Uterus (tissue), 4 donors: ENCODE results near the gene ULBP3. TPM values are rescaled to one million over a fixed set of nuclear protein-coding genes. Genes with fewer than 3 reads are reported as not detected.
A peak's percentile ranks its signal among the peaks of the same experiment; 100 is the strongest.

Source experiments
- DNase-seq, 2 donors: peaks; one replicate each; pipeline ENCODE4 v3.0.0-alpha.2; 2019 to 2020
- H3K27ac ChIP-seq, 2 donors: fragments of 200-600 bp; sonication (generic); 1 replicate in 1 of 2; 2 replicates in 1 of 2; pipeline ENCODE4 v1.5.1; 2016 to 2018
- H3K27me3 ChIP-seq, 2 donors: fragments of 200-600 bp; sonication (generic); one replicate each; pipeline ENCODE4 v1.5.1; 2018 to 2019; ENCODE audit warnings: control low read depth in 1 of 2
- H3K36me3 ChIP-seq, 2 donors: fragments of 200-600 bp; sonication (generic); one replicate each; pipeline ENCODE4 v1.5.1; 2019; ENCODE audit warnings: control low read depth in 1 of 2
- H3K4me1 ChIP-seq, 2 donors: fragments of 200-600 bp; sonication (generic); one replicate each; pipeline ENCODE4 v1.5.1; 2018 to 2019; ENCODE audit warnings: control low read depth in 1 of 2
- H3K4me3 ChIP-seq, 2 donors: fragments of 200-600 bp; sonication (generic); 1 replicate in 1 of 2; 2 replicates in 1 of 2; pipeline ENCODE4 v1.5.1; 2018 to 2019; ENCODE audit warnings: mild to moderate bottlenecking in 1 of 2
- H3K9me3 ChIP-seq, 2 donors: fragments of 200-600 bp; sonication (generic); one replicate each; pipeline ENCODE4 v1.5.1; 2019; ENCODE audit warnings: control low read depth in 1 of 2
- CTCF ChIP-seq, 4 experiments: fragments of 200-600 bp in 2 of 4; fragments of 450-650 bp in 2 of 4; sonication (generic) in 2 of 4; IDR thresholded peaks; one replicate each; pipeline ENCODE4 v1.5.1; 2016 to 2019; ENCODE audit warnings: antibody characterized with exemption in 4 of 4, mild to moderate bottlenecking in 2 of 4, moderate library complexity in 1 of 4
- POLR2A ChIP-seq, 2 donors: fragments of 450-650 bp; IDR thresholded peaks; one replicate each; pipeline ENCODE4 v1.6.1; 2016; ENCODE audit warnings: antibody characterized with exemption in 2 of 2, mild to moderate bottlenecking in 1 of 2, moderate library complexity in 1 of 2
- intact Hi-C: fragments of 100-400 bp; cut with DNase I; formaldehyde crosslinking; loops from one replicate; pipeline ENCODE4 v1.15.1; 2023; ENCODE audit warnings: low total_unique reads
- total RNA-seq, 4 donors: library from RNA; depleted of rRNA in 3 of 4; stranded (reverse); fragments of >200 nt in 3 of 4; gene quantifications; one replicate each; pipeline versions ENCODE4 v1.1.0 to v1.2.4, GENCODE V29; 2014 to 2023
- donor health status: DM: yes; HTN: yes; CAD: no.

Gene ULBP3
- total RNA-seq, 4 donors from 2014 or later: 0.61 to 2.9 TPM; not detected in 2

DNA sequence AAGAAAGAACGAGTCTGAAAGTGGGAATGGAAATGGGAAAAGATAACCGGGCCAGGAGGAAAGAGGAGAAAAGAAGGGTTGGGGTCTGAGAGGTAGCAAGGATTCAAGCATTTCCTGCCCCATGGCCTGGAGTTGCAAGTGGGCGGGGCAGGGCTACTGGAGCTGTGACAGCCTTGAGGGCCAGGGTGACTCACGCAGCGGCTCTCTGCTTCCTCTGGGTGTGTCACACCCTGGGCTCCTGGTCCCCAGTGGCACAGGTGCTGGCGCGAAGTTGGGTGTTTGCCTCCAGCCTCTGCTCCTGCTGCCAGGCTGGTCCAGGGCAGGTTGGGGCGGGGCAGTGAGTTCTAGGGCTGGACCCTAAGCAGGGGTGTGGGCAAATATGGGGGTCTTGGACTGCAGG, 3.3 kb upstream of the ULBP3 start:
- H3K27ac ChIP-seq: no peak overlapping the region

DNA sequence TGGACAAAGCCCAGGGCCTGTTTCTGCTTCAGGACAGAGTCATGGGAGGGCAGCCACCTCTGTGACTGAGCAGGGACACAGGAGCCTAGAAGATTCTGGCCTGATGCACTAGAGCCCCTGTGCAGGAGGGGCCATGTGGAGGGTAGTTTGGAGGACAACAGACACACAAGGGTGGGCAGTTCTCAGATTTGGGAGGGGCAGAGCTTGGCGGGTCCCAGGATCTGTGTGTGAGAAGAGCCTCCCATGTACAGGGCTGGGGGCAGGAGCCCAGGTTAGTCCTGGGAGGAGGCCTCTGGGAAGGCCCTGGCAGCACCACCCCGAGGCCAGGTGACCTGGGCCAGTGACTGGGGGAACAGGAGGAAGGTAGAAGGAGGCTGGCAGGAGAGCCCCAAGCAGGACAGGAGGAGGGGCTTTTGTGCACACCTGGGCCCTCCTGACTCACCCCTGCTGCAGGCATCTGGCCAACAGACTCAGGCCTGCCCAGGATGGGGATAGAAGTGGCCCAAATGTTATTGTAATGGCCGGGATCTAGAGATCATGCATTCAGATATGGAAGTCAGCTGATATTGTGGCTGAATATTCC, 1.4 kb upstream of the ULBP3 start:
- DNase-seq: no peak
- Histone ChIP-seq H3K4me1 (no peaks in the 10 kb centered on the region), H3K36me3 (no peaks in the 10 kb centered on the region), H3K27ac (no peak overlapping the region), H3K9me3 (no peaks in the 10 kb centered on the region), H3K27me3 (no peaks in the 10 kb centered on the region), H3K4me3 (no peak overlapping the region)
- TF ChIP-seq POLR2A (IDR thresholded peaks at IDR 0.05) (no peak), CTCF (IDR thresholded peaks at IDR 0.05) (no peak)
- intact Hi-C loops: no loop called here

More for the DNA sequence above, 3.3 kb upstream of the ULBP3 start:
- H3K4me3 ChIP-seq: no peak overlapping the region
- no peaks in the 10 kb centered on the region for H3K9me3 ChIP-seq
- intact Hi-C loops: no loop called here
- no peak for DNase-seq
- no peaks in the 10 kb centered on the region for H3K4me1 ChIP-seq
- H3K36me3 ChIP-seq: no peaks in the 10 kb centered on the region
- H3K27me3 ChIP-seq: no peaks in the 10 kb centered on the region
- TF ChIP-seq CTCF (IDR thresholded peaks at IDR 0.05) (no peak), POLR2A (IDR thresholded peaks at IDR 0.05) (no peak)

- H3K27ac ChIP-seq: no peak overlapping the region
- no peak overlapping the region for H3K4me3 ChIP-seq
- no peaks in the 10 kb centered on the region for H3K36me3 ChIP-seq
- no peaks in the 10 kb centered on the region for H3K9me3 ChIP-seq
- no peaks in the 10 kb centered on the region for H3K4me1 ChIP-seq
- no peak for TF ChIP-seq POLR2A (IDR thresholded peaks at IDR 0.05)
- TF ChIP-seq CTCF (IDR thresholded peaks at IDR 0.05): no peak
- no peaks in the 10 kb centered on the region for H3K27me3 ChIP-seq
- no peak for DNase-seq
- intact Hi-C loops: no loop called here
These were observed 785 bp upstream of the ULBP3 start for GRCh38 chr6:150069706-150070105.

DNA sequence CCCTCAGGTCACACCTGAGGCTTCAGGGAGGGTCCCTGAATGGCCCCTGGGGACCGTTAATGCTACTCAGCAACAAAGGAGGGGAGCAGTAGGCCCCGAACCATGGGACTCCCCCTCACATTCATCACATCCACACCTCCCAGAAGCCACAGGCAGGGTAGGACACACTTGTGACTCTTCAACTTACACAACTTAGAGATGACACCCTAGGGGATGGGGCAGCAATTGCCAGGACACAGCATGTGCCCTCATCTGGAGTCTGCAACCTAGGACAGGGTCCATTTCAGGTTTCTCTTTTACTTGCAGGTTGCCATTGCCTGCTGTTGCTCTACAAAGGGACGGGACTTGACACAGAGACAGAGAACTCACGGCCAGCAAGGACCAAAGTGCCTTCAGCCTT, 770 bp downstream of the ULBP3 start:
- H3K4me1 ChIP-seq: no peaks in the 10 kb centered on the region
- no peak overlapping the region for H3K27ac ChIP-seq
- H3K27me3 ChIP-seq: no peaks in the 10 kb centered on the region
- intact Hi-C loops: no loop called here
- DNase-seq: no peak
- TF ChIP-seq POLR2A (IDR thresholded peaks at IDR 0.05) (no peak), CTCF (IDR thresholded peaks at IDR 0.05) (no peak)
- H3K4me3 ChIP-seq: peak overlapping the region; percentile 48 to 49
- H3K36me3 ChIP-seq: no peaks in the 10 kb centered on the region
- H3K9me3 ChIP-seq: no peaks in the 10 kb centered on the region

DNA sequence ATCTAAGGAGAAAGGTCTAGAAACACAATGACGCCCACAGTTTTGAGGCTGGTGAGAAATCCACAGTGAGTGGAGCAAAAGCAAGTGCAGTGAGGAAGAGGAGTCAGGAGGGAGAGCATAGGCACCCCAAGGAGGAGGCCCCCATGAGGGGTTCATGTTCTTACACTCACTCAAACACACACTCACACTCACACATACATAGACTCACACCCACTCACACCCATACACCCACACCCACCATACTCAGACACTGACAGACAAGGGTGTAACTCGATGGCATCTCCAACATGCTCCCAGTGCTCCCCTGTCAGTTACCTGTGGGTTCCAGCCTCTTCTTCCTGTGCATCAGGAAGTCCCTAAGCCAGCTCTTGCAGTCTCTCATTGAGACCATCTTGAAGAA, 3.8 kb downstream of the ULBP3 start:
- H3K9me3 ChIP-seq: no peaks in the 10 kb centered on the region
- no peaks in the 10 kb centered on the region for H3K36me3 ChIP-seq
- H3K27me3 ChIP-seq: no peaks in the 10 kb centered on the region
- H3K27ac ChIP-seq: no peak overlapping the region
- no peaks in the 10 kb centered on the region for H3K4me1 ChIP-seq
- TF ChIP-seq POLR2A (IDR thresholded peaks at IDR 0.05): no peak
- TF ChIP-seq CTCF (IDR thresholded peaks at IDR 0.05): no peak
- intact Hi-C loops: no loop called here
- H3K4me3 ChIP-seq: no peak overlapping the region
- DNase-seq: no peak
